Stimulated activated CD8-positive, alpha-beta memory T cell treated with anti-CD3 and anti-CD28 coated beads, Interleukin-12 subunit alpha, Interleukin-12 subunit beta, amount 100 ng/mL, for 24 hours (primary cell): ENCODE data around the gene ZFYVE28.
A peak's percentile ranks its signal among the peaks of the same experiment; 100 is the strongest.

Experiments used
- DNase-seq: peaks from one replicate; pipeline ENCODE4 v3.0.0-alpha.2; 2020; ENCODE audit errors: extremely low read depth

ZFYVE28 gene

GRCh38 chr4:2272026-2272827 is 146.2 kb downstream of the ZFYVE28 start:
- no peak for DNase-seq

DNA sequence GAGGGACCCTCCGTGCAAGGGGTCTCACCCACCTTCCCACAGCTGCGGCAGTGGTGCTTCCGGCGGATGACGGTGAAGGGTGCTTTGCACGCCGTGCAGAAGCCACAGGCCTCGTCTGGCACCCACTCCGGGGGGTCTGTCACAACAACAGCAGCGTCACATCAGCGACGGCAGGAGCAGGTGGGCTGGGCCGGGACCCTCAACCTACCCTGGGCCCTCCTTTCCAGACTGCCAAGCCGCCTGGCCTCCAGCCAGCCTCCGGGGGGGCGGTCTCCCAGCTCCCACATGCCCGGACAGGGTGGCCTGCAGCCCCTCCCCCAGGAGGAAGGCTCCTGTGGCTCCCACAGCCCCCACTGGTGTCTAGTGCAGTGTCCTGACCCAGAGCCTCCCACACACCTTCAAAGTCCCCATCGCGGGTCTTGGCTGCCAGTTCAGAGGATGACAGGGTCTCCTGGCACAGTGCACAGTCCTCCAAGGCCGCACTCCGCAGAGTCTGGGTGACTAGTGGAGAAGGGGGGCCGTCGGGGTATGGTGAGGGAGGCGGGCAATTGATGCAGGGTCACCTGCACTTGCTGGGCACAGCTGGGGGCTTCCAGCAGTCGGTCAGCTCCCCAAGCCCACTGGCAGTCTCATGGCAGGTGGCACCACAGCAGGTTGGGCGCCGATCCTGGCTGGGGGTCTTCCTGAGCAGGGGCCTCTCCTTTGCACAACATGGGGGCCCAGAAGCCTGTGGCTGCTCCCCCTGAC is 147.0 kb downstream of the ZFYVE28 start:
- DNase-seq = no peak

DNA sequence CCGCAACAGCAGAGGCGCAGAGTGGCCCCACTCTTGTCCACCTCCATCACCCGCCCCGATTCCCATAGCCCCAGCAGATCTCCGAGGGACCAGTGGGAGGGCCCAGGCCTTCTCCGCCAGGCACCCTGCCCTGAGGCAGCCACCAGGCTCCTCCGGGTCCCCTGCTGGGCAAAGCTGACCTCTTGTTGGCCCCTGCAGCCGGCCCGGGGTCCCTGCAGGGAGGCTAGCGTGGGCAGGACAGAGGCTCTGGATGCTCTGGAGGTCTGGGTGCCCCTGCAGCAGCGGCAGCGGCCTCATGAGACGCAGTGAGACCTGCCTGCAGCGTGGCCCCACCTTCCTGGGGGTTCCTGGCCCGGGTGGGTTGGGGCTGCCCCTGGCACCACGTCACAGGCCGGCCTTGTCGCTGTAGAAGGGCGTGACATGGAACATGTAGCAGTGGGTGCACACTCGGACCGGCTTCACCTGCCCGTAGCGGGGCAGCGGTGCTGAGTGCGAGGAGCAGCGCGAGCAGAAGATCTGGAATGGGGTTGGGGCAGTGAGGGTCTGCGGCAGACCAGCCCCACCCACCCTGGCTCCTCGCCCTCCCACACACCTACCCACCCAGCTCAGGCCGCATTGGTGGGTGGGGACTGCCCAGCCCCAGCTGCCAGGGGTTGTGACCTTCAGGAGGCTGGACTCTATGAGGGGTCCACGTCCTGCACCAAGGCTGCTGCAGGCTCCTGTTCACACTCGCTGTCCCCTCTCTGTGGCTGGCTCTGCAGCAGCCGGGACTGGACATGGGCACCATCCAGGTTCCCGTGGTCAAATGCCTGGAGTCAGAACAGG is 147.9 kb downstream of the ZFYVE28 start:
- no peak for DNase-seq

- no peak for DNase-seq
These were observed 148.8 kb downstream of the ZFYVE28 start for GRCh38 chr4:2269618-2270163.

- no peak for DNase-seq
These were observed 149.3 kb downstream of the ZFYVE28 start for GRCh38 chr4:2269206-2269531.

DNA sequence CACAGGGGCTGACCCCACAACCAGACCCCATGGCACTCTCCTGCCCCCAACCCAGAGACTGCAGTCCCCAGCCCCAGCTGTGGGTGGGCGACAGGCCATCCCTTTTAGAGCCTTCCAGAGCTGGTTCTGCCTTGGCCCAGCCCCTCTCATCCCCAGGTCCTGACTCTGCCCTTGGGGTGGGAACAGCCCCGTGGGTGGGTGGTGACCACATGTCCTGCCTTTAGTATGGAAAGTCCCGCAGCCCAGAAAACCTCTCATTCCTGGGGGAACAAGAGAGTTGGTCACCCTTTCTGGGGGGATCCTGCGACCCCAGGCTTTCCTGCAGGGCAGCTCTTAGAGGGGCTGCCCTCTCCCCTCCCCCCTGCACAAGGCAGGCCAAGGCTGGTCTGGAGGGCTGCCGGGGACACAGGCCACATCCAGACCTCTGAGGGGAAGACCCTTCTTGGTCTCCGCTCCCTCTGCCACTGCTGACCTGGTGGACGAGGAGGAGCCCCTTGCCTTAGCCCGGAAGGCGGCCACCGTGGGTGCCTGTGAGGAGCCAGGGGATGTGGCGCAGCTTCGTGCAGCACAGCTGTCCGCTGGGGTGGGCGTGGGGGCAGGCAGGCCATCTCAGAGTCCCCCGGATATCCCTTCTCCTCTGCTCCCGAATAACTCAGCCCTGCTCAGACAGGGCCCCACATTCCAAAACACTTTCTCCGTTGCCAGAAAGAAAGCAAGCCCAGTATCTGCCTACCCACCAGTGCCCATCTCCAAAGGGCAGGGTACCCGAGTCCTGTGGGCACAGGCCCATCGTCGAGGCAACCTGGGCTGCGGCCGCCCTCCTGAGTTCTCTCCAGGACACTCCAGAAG is 149.9 kb downstream of the ZFYVE28 start:
- no peak for DNase-seq

GRCh38 chr4:2267841-2268240 is 150.6 kb downstream of the ZFYVE28 start:
- no peak for DNase-seq

- no peak for DNase-seq
These were observed 151.1 kb downstream of the ZFYVE28 start for GRCh38 chr4:2267320-2267811.

- no peak for DNase-seq
These were observed 151.6 kb downstream of the ZFYVE28 start for GRCh38 chr4:2266821-2267220.

- DNase-seq = no peak
These were observed 152.3 kb downstream of the ZFYVE28 start for GRCh38 chr4:2266181-2266580.

GRCh38 chr4:2265113-2266110 is 153.0 kb downstream of the ZFYVE28 start:
- DNase-seq = no peak

DNA sequence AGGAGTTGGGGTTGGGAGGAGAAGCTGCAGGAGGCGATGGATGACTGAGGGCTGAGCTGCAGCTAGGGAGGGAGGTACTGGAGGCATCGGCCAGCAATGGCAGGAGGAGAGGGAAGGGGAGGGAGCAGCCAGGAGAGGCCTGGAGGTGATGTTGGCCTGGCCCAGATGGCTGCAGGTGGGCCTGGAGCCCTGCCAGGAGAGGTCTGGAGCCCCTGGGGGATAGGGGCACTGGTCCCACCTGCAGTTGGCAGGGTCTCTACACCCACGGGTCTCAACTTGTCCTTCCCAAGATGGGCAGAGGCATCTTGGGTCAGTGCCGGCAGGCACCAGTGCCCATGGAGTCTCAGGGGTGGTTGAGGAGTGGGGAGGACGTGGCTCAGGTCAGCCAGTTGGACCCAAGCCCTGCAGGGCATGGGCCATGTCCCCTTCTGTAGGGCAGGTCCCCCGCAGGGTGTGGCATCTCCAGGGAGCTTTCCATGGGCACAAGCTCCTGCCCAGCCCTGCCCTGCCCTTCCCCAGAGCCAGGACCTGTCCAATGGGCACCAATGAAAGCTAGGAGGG is 153.9 kb downstream of the ZFYVE28 start:
- DNase-seq = no peak

DNA sequence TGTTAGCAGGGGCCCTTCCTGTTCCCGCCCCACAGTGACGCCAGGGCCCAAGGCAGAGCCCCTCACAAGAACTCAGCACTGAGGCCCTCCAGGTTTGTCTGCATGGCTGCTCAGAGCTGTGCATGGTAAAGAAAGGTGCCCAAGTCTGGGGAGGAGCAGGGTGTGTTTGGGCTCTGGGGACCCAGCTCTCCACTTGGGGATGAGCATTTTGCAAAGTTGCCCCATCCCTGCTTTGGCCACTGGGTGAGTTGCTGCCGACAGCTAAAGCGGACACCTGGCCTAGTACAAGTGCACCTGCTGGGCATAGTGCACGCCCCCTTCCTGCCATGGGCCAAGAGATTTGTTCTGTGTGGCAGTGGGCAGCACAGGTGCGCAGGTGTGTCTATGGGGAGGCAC is 154.5 kb downstream of the ZFYVE28 start:
- DNase-seq = no peak

GRCh38 chr4:2262944-2263250 is 155.5 kb downstream of the ZFYVE28 start:
- DNase-seq = no peak

GRCh38 chr4:2262145-2262943 is 156.1 kb downstream of the ZFYVE28 start:
- DNase-seq = peak; percentile 94

- DNase-seq = no peak
These were observed 156.6 kb downstream of the ZFYVE28 start, which contains the start of gene MXD4 for GRCh38 chr4:2261853-2262144. Gene MXD4 (minus strand): TSS chr4:2262109. CDS start chr4:2261980, 129 bp downstream.

DNA sequence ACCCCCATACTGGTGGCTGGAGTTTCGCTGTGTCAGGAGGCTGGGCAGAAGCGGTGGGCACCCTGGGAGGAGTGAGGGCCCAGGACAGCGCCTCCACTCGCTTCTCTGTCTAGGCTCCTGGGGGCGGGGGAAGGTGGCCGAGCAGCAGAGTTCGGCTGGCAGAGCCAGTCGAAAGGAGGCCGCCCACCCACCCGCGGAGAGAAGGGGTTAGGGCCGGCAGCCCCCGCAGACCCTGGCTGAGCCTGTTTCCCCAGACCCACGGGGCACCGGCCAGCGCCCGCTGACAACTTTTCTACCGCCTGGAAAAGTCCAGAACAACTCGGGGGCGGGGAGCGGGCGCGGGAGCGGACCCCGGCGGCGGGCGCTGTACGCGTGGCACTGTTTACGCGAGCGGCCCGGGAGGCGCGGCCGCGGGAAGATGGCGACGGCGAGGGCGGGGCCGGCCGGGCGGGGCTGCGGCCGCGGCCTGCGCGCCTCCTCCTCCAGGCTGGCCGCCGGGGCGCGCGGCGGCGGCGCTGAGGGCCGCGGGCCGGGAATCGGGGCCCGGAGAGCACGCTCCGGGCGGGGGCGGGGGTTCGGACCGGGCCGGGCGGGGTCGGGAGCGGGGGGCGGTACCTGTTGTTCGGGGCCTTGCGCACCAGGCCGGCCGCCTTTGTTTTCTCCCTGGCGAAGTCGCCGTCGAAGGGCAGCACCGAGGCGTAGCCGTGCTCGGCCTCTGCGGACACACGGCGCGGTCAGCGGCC is 157.2 kb downstream of the ZFYVE28 start:
- DNase-seq = no peak
